GM21529 (cell line): ENCODE data around the gene SLC5A7.

Experiments used
- ATAC-seq: cut with Tn5 transposase; IDR thresholded peaks from one replicate; pipeline ENCODE4 v1.9.1; 2021; ENCODE audit not compliant: unreplicated experiment

SLC5A7 gene

GRCh38 chr2:107986278-107987217, at the start of gene SLC5A7:
SLC5A7 (plus strand) TSS chr2:107986524; CDS start chr2:107988156, 1,632 bp downstream.
- no peak for ATAC-seq

DNA sequence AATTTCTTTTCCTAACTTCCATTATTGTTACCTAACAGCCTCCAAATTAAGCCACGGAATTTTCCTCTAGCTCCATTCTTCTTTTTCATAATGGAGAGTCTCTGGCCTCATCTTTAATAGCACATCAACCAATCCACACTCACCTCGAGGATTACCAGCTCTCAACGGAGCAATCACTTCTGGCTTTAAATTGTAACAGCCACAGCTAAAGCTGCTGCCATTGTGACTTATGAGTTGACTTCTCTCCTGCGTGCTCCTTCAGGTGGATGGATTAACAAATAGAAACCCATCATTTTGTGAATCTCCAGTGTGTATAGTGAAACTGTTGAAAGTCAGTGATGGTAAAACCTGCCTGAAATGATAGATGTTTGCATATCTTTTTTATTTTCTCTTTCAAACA, 24.9 kb upstream of the SLC5A7 start:
- ATAC-seq = no peak

- ATAC-seq = no peak
Measured at GRCh38 chr2:107964185-107964584, 22.1 kb upstream of the SLC5A7 start.

DNA sequence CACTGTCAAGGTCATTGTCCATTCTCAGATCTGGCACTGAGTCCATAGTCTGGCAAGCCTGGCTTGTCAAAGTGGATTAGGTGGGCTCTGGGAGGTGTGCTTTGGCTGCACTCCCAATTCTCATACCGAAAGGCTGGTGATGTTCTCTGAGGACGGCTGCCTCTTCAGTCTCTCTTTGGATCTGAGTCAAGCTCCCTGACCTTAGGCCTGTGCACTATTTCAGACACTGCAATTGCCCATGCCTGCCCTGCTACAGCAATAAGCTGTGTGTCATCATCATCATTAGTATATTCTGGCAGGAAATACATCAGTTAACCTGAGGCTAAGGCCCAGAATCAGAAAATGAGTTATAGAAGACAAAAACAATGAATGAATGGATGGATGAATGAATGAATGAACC, 1.6 kb upstream of the SLC5A7 start:
- no peak for ATAC-seq

DNA sequence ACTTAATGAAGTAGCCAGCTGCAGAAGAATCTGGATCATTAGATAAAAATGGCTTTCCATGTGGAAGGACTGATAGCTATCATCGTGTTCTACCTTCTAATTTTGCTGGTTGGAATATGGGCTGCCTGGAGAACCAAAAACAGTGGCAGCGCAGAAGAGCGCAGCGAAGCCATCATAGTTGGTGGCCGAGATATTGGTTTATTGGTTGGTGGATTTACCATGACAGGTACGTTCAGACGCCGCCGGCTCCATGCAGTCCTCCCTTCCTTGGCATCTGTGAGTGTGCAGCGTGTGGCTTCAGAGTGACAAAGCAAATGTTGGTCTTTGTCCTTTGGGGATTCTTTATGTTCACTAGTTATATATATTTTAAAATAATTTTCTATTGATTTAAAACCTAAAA, 1.8 kb downstream of the SLC5A7 start:
- no peak for ATAC-seq

DNA sequence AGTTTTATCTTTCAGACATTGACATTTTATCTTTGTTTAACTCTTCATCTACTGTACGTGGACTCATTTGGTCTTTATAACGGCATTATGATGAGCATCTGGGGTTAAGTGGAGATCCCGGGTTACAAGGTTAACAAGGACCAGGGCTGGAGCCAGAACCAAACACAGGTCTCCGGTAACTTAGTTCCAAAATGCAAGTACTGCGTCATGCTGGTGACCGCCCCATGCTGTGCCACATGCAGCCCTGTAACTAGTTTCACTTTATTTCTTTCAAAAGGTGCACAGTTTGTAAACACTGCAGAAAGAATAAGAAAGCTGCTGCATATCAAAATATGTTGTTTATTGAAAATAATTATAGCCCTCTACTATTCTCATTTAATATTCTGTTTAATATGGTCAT, 3.1 kb downstream of the SLC5A7 start:
- no peak for ATAC-seq

GRCh38 chr2:107990718-107991117, 4.4 kb downstream of the SLC5A7 start:
- ATAC-seq = no peak

- no peak for ATAC-seq
Measured at GRCh38 chr2:107992069-107992468, 5.7 kb downstream of the SLC5A7 start.

- no peak for ATAC-seq
Measured at GRCh38 chr2:107999158-107999557, 12.8 kb downstream of the SLC5A7 start.

GRCh38 chr2:108010912-108011591, 24.7 kb downstream of the SLC5A7 start:
- ATAC-seq = no peak

GRCh38 chr2:108013305-108013704, 27.0 kb downstream of the SLC5A7 start:
- no peak for ATAC-seq

DNA sequence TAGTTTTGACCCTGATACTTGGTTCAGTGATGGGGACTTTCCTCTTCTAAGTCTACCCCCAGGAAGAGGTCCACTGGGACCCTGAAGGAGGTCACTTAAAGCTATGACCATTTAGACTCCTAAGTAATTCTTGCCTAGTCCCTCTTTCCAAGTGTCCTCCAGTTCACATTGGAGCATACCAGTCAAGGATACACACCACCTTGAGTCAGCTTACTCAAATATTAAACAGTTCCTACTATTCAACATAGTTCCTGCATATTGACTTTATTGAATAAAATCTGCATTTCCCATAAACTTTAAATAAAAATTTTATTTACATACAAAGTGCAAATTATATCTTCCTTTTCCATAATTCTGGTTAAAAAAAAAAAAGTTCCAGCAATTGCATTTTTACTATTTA, 36.3 kb downstream of the SLC5A7 start:
- ATAC-seq = no peak

- no peak for ATAC-seq
Measured at GRCh38 chr2:108023776-108024175, 37.5 kb downstream of the SLC5A7 start.

GRCh38 chr2:108026092-108026794, 39.9 kb downstream of the SLC5A7 start:
- ATAC-seq = no peak

DNA sequence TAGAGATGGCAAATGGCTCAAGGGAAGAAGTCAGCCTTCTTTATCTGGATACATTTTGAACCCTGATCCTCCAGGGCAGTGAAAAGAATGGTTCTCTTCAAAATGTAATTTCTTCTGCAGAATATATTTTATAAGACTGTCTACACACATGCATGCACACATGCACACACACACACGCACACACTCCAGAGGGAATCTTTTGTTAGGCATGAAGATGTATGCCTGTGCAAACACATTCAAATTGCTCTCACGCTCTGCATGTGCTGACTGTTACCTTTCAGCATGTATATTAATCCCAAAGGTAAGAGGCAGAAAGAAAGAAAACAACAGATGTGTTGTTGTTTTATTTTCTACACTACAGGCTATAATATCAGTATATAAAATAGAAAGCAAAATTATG, 43.2 kb downstream of the SLC5A7 start:
- ATAC-seq = no peak

GRCh38 chr2:108029912-108030311, 43.6 kb downstream of the SLC5A7 start:
- ATAC-seq = no peak

- ATAC-seq = no peak
Measured at GRCh38 chr2:108031471-108031941, 45.2 kb downstream of the SLC5A7 start.

GRCh38 chr2:108034843-108035242, 48.5 kb downstream of the SLC5A7 start:
- no peak for ATAC-seq

- no peak for ATAC-seq
Measured at GRCh38 chr2:108048752-108049151, 62.4 kb downstream of the SLC5A7 start.

DNA sequence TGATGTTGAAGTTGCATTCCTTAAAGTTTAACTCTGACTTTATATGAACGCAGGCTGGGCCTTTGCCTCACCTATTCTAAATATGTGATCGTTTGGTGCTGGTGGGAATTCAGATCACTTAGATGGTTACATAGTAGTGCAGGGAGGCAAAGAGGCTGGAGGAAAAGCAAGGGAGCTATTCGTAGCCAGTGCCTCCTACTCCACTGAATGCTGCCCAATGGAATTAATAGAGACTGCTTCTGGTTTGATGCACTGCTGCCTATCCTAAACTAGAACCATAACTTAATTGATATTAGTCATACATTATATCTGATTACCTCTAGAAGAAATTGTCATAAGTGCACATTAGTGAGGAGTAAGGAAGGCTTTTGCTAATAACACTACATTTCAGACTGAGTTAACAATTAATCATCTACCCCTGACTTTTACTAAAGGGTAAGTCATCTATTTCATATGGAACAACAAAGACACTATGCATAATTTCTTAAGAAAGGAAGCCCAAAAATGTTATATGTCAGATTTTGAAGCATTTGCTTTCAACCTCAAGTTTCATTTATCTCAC, 72.3 kb downstream of the SLC5A7 start:
- ATAC-seq = no peak

- ATAC-seq = no peak
Measured at GRCh38 chr2:108061439-108062042, 75.2 kb downstream of the SLC5A7 start.
